ENCODE results near the gene STK16. TPM values are rescaled to one million over a fixed set of nuclear protein-coding genes. Genes with fewer than 3 reads are reported as not detected.

STK16 gene
- total and polyA plus RNA-seq, 2 of the 13 experiments (the other 11 are each of a cell fraction or from before 2014, with no cell fraction given): 28.0 to 50.9 TPM

DNA sequence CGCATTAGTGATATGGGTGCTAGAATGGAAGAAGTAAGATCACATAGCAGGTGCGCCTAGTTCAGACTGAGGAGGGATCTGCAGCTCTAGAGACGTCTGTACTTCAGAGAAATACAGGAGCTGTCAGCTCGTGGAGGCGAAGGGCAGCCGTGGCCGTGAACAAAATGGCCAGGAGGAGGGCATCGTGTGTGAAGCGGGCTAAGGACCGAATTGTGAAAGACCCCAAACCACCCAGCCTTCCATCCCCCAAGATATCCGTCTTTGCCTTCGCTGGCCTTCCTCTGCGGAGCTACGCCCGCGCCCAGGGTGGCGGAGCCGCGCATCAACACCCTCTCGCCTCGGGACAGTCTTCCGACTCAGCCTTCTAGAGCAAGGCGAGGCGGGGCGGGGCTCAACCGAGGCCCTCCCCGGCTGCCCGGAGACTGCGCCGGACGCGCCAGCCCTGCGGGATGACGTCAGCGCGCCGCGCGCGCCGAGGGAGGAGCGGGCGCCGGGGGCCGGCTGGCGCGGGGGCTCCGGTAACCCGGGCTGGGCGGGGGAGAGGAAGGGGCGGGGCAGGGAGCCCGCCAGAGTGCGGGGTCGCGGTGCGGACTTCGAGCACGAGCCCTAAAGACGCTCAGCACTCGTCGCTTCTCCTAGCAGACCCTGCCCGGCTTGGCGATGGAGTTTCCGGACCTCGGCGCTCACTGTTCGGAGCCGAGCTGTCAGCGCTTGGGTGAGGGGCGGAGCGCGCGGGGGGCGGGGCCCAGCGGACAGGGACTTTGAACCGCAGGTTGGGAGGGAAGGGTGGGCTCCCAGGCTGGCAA, 38.7 kb upstream of the STK16 start, which contains the start of gene ZFAND2B (continued):
- TF ChIP-seq CBFB (CRISPR knock-in tag; IDR thresholded peaks at IDR 0.05) (peak; percentile 13; the same call in 1 of the 2 replicates), ZC3H13 (CRISPR knock-in tag; IDR thresholded peaks at IDR 0.05) (peak; percentile 82), SATB2 (CRISPR knock-in tag; IDR thresholded peaks at IDR 0.05) (0 out of 2 replicates have a peak, but pooled peaks have one; percentile 35), REXO4 (CRISPR knock-in tag; IDR thresholded peaks at IDR 0.05; ENCODE audit: borderline replicate concordance) (no peak), FIP1L1 (IDR thresholded peaks at IDR 0.05; ENCODE audit: borderline replicate concordance, insufficient read depth, low read depth, low read length) (peak; percentile 91; the same call in 1 of the 2 replicates), HNRNPK (IDR thresholded peaks at IDR 0.05; ENCODE audit: low read depth, low read length, poor library complexity, severe bottlenecking) (peak; percentile 83), ZNF782 (CRISPR knock-in tag; IDR thresholded peaks at IDR 0.05; ENCODE audit: borderline replicate concordance) (peak; percentile 30), GZF1 (CRISPR knock-in tag; IDR thresholded peaks at IDR 0.05) (peak; percentile 59; the same call in 1 of the 2 replicates), ZNF451 (CRISPR knock-in tag; IDR thresholded peaks at IDR 0.05) (peak; percentile 75; the same call in 1 of the 2 replicates), ZNF883 (CRISPR knock-in tag; IDR thresholded peaks at IDR 0.05; ENCODE audit: not compliant biosample characterization) (peak; percentile 41), ZFP41 (CRISPR knock-in tag; IDR thresholded peaks at IDR 0.05; ENCODE audit: borderline replicate concordance) (no peak), REPIN1 (CRISPR knock-in tag; IDR thresholded peaks at IDR 0.05; ENCODE audit: borderline replicate concordance, low read depth) (peak; percentile 91; the same call in 1 of the 2 replicates), GABPA (IDR thresholded peaks at IDR 0.05; ENCODE audit: low read depth, low read length) (no peak), GABPA (CRISPR knock-in tag; IDR thresholded peaks at IDR 0.05; ENCODE audit: low read depth) (peak; percentile 41), GFI1 (CRISPR knock-in tag; IDR thresholded peaks at IDR 0.05; ENCODE audit: borderline replicate concordance) (no peak; the same call in 1 of the 2 replicates), HNF4G (IDR thresholded peaks at IDR 0.05; ENCODE audit: borderline replicate concordance, low read depth, low read length) (peak; percentile 93), HNF4G (CRISPR knock-in tag; IDR thresholded peaks at IDR 0.05; ENCODE audit: borderline replicate concordance, low read depth) (no peak), ZNF230 (CRISPR knock-in tag; IDR thresholded peaks at IDR 0.05) (peak; percentile 94), ZSCAN29 (CRISPR knock-in tag; conservative IDR thresholded peaks at IDR 0.05) (peak; percentile 74; the same call in 1 of the 2 replicates), KMT2B (CRISPR knock-in tag; IDR thresholded peaks at IDR 0.05) (peak; percentile 77; the same call in 1 of the 2 replicates), SRSF9 (IDR thresholded peaks at IDR 0.05; ENCODE audit: borderline replicate concordance, insufficient read depth, low read depth, low read length, poor library complexity, severe bottlenecking) (no peak), FOXP1 (IDR thresholded peaks at IDR 0.05) (no peak), FOXP1 (CRISPR knock-in tag; IDR thresholded peaks at IDR 0.05) (no peak), ZMYM4 (CRISPR knock-in tag; IDR thresholded peaks at IDR 0.05) (peak; percentile 84), RXRB (CRISPR knock-in tag; IDR thresholded peaks at IDR 0.05; ENCODE audit: borderline replicate concordance) (peak; percentile 46; the same call in 1 of the 2 replicates), ZNF124 (CRISPR knock-in tag; IDR thresholded peaks at IDR 0.05) (peak; percentile 85), MTA1 (CRISPR knock-in tag; IDR thresholded peaks at IDR 0.05; ENCODE audit: borderline replicate concordance) (no peak)
- TF ChIP-seq, protein P1, sequence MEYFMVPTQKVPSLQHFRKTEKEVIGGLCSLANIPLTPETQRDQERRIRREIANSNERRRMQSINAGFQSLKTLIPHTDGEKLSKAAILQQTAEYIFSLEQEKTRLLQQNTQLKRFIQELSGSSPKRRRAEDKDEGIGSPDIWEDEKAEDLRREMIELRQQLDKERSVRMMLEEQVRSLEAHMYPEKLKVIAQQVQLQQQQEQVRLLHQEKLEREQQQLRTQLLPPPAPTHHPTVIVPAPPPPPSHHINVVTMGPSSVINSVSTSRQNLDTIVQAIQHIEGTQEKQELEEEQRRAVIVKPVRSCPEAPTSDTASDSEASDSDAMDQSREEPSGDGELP (IDR thresholded peaks at IDR 0.05; ENCODE audit: borderline replicate concordance, low read depth): no peak
- TF ChIP-seq, protein P2, sequence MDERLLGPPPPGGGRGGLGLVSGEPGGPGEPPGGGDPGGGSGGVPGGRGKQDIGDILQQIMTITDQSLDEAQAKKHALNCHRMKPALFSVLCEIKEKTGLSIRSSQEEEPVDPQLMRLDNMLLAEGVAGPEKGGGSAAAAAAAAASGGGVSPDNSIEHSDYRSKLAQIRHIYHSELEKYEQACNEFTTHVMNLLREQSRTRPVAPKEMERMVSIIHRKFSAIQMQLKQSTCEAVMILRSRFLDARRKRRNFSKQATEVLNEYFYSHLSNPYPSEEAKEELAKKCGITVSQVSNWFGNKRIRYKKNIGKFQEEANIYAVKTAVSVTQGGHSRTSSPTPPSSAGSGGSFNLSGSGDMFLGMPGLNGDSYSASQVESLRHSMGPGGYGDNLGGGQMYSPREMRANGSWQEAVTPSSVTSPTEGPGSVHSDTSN (CRISPR knock-in tag; IDR thresholded peaks at IDR 0.05): no peak
